Lung (tissue), 16 donors: ENCODE measurements around the gene KRT40. TPM values are rescaled to one million over a fixed set of nuclear protein-coding genes. Genes with fewer than 3 reads are reported as not detected.

Experiments used
- ATAC-seq: fragments of 200-7000 bp; cut with Tn5 transposase; one replicate; pipeline ENCODE4 v1.9.1; 2020; ENCODE audit warnings: moderate number of reproducible peaks; ENCODE audit not compliant: insufficient read depth, low FRiP score
- DNase-seq, 3 donors: peaks; one replicate each; pipeline ENCODE4 v3.0.0-alpha.2; 2013 to 2017
- H3K27ac ChIP-seq, 2 donors: one replicate each; pipeline ENCODE4 v1.5.1; 2013; ENCODE audit warnings: mild to moderate bottlenecking in 2 of 2, moderate library complexity in 2 of 2, control low read depth in 1 of 2, inconsistent platforms in 1 of 2, low read depth in 1 of 2, low read length in 1 of 2
- H3K27me3 ChIP-seq, 3 donors: one replicate each; pipeline ENCODE4 v1.5.1; 2013; ENCODE audit warnings: low read length in 2 of 3; ENCODE audit not compliant: control insufficient read depth in 3 of 3, insufficient read depth in 3 of 3
- H3K36me3 ChIP-seq, 4 donors: one replicate each; pipeline ENCODE4 v1.5.1; 2013; ENCODE audit warnings: low read length in 4 of 4, mild to moderate bottlenecking in 1 of 4, moderate library complexity in 1 of 4; ENCODE audit not compliant: control insufficient read depth in 4 of 4, insufficient read depth in 4 of 4
- H3K4me1 ChIP-seq, 5 donors: one replicate each; pipeline ENCODE4 v1.5.1; 2013; ENCODE audit warnings: low read length in 5 of 5, mild to moderate bottlenecking in 2 of 5, moderate library complexity in 1 of 5; ENCODE audit not compliant: control insufficient read depth in 5 of 5, insufficient read depth in 5 of 5
- H3K4me3 ChIP-seq: one replicate; pipeline ENCODE4 v1.5.1; 2013; ENCODE audit warnings: mild to moderate bottlenecking, control low read depth, moderate library complexity
- H3K9ac ChIP-seq, 2 donors: one replicate each; pipeline ENCODE4 v1.5.1; 2013; ENCODE audit warnings: low read length in 2 of 2, control low read depth in 1 of 2; ENCODE audit not compliant: insufficient read depth in 1 of 2
- H3K9me3 ChIP-seq, 4 donors: one replicate each; pipeline ENCODE4 v1.5.1; 2013; ENCODE audit warnings: low read length in 3 of 4, mild to moderate bottlenecking in 1 of 4, moderate library complexity in 1 of 4; ENCODE audit not compliant: control insufficient read depth in 4 of 4, insufficient read depth in 3 of 4
- CTCF ChIP-seq: IDR thresholded peaks from 2 replicates; pipeline ENCODE4 v1.5.1; 2012; ENCODE audit warnings: mild to moderate bottlenecking; ENCODE audit errors: control extremely low read depth, extremely low read depth
- WGBS, 2 donors: extraction: QIAGEN DNeasy Blood & Tissue Kit; methylation state at CpG; one replicate each; pipeline ENCODE4 v1.1.7; 2013; 5-methylcytosine and 5-hydroxymethylcytosine counted together
- long read RNA-seq, 5 donors: transcript quantifications; one replicate each; lab custom pipeline, GENCODE V29; 2026
- polyA plus RNA-seq, 2 donors: library from polyadenylated mRNA; stranded (reverse); fragments of 200-250 nt; gene quantifications; one replicate each; pipeline ENCODE4 v1.2.1, GENCODE V29; 2013
- total RNA-seq, 2 donors: library from RNA; depleted of rRNA in 1 of 2; stranded (reverse); fragments of >200 nt in 1 of 2; gene quantifications; one replicate each; pipeline ENCODE4 v1.2.1, GENCODE V29; 2014 to 2021
- donor health status: control.
- donor health status: control.
- donor health status: Bipolar disorder and iron deficiency.
- donor health status: healthy.
- donor health status: DM: yes; HTN: yes; CAD: no.

The KRT40 gene
- not detected for total RNA-seq
- polyA plus RNA-seq, result under 1 TPM; 0.09 to 0.31 TPM
- long read RNA-seq, donor 1, result 0 reads
- long read RNA-seq, donor 2, result 0 reads
- long read RNA-seq, donor 3, result 0 reads
- long read RNA-seq, donor 4, result 0 reads
- long read RNA-seq, donor 5, result 0 reads

- Histone ChIP-seq H3K4me1 (peaks cover 0 to 10% (median 8%) of the 10 kb centered on the region in 5 donors), H3K27me3 (peaks cover 0 to 2% (median 0%) of the 10 kb centered on the region in 3 donors), H3K27ac (no peak within 1 kb of the TSS), H3K9ac (no peak within 1 kb of the TSS), H3K9me3 (no peaks in the 10 kb centered on the region), H3K36me3 (no peaks in the 10 kb centered on the region), H3K4me3 (no peak within 1 kb of the TSS)
- no peak for TF ChIP-seq CTCF
- ATAC-seq (no peak), DNase-seq (no peak)
- WGBS, 2 donors, result 54 to 64% methylated on average over 3 of the region's 3 CpGs
These were observed at the start of gene KRT40 for GRCh38 chr17:40984226-40984625. KRT40 (minus strand) TSS chr17:40984326; CDS start chr17:40984273, 53 bp downstream.

GRCh38 chr17:41029633-41030245 lies 45.6 kb upstream of the KRT40 start, which contains the start of gene KRTAP1-4:
KRTAP1-4 (minus strand) TSS chr17:41030195; CDS start chr17:41030078, 117 bp downstream.
- H3K27ac ChIP-seq, result no peak within 1 kb of the TSS
- no peak for TF ChIP-seq CTCF
- H3K4me1 ChIP-seq, result no peaks in the 10 kb centered on the region
- no peak for DNase-seq
- H3K9ac ChIP-seq, result no peak within 1 kb of the TSS
- no peak within 1 kb of the TSS for H3K4me3 ChIP-seq
- H3K27me3 ChIP-seq, result no peaks in the 10 kb centered on the region
- no peaks in the 10 kb centered on the region for H3K9me3 ChIP-seq
- whole genome bisulfite sequencing, 2 donors, result 84 to 94% methylated on average over 12 of the region's 12 CpGs
- H3K36me3 ChIP-seq, result no peaks in the 10 kb centered on the region
- ATAC-seq, result no peak

GRCh38 chr17:41026715-41027471 lies 42.8 kb upstream of the KRT40 start, which contains the start of gene KRTAP1-5:
KRTAP1-5 (minus strand) TSS chr17:41027208; CDS start chr17:41027155, 53 bp downstream.
- Histone ChIP-seq H3K27ac (no peak within 1 kb of the TSS), H3K36me3 (no peaks in the 10 kb centered on the region), H3K4me1 (no peaks in the 10 kb centered on the region), H3K9me3 (peaks cover 0 to 4% (median 0%) of the 10 kb centered on the region in 4 donors), H3K9ac (no peak within 1 kb of the TSS), H3K4me3 (no peak within 1 kb of the TSS), H3K27me3 (no peaks in the 10 kb centered on the region)
- ATAC-seq (no peak), DNase-seq (no peak)
- 77 to 85% methylated on average over 9 of the region's 9 CpGs for WGBS, 2 donors
- no peak for TF ChIP-seq CTCF
